Ovary (tissue), 9 donors: ENCODE measurements around the gene YPEL1. TPM values are rescaled to one million over a fixed set of nuclear protein-coding genes. Genes with fewer than 3 reads are reported as not detected.
"Not testable (repeated sequence)": the region's sequence is repeated elsewhere in the genome, so short reads cannot be mapped to it uniquely, and the experiment has no call there.

ENCODE experiments used
- DNase-seq, 5 donors: peaks; one replicate each; pipeline ENCODE4 v3.0.0-alpha.2; 2019 to 2020
- H3K27ac ChIP-seq, 2 donors: fragments of 200-600 bp; one replicate each; pipeline versions ENCODE4 v1.5.1 to v1.8.0; 2019 to 2022
- H3K27me3 ChIP-seq: fragments of 200-600 bp; one replicate; pipeline ENCODE4 v1.8.0; 2022
- H3K36me3 ChIP-seq: fragments of 200-600 bp; sonication (generic); one replicate; pipeline ENCODE4 v1.5.1; 2019
- H3K4me1 ChIP-seq: one replicate; pipeline ENCODE4 v1.8.1; 2013; ENCODE audit warnings: mild to moderate bottlenecking, moderate library complexity; ENCODE audit not compliant: insufficient read depth
- H3K4me3 ChIP-seq: fragments of 200-600 bp; sonication (generic); one replicate; pipeline ENCODE4 v1.5.1; 2017
- H3K9me3 ChIP-seq, 2 donors: fragments of 200-600 bp in 1 of 2; sonication (generic) in 1 of 2; one replicate each; pipeline versions ENCODE4 v1.5.1 to v1.8.1; 2013 to 2019; ENCODE audit warnings: mild to moderate bottlenecking in 1 of 2, moderate library complexity in 1 of 2
- EP300 ChIP-seq: sonication (generic); formaldehyde crosslinking; IDR thresholded peaks from one replicate; pipeline ENCODE4 v1.6.1; 2017; ENCODE audit warnings: antibody characterized with exemption
- POLR2A ChIP-seq: fragments of 450-650 bp; IDR thresholded peaks from one replicate; pipeline ENCODE4 v1.6.1; 2017; ENCODE audit warnings: antibody characterized with exemption, mild to moderate bottlenecking, moderate library complexity
- WGBS, 3 donors: extraction: QIAGEN DNeasy Blood & Tissue Kit in 1 of 3; methylation state at CpG; one replicate each; pipeline versions ENCODE4 v1.1.5 to v1.1.7; 2013 to 2017; 5-methylcytosine and 5-hydroxymethylcytosine counted together
- intact Hi-C, 4 donors: fragments of 100-400 bp; cut with DNase I; formaldehyde crosslinking; loops; one replicate each; pipeline versions ENCODE4 v1.11.0 to v1.15.1; 2022 to 2023
- polyA plus RNA-seq, 2 donors: library from polyadenylated mRNA; stranded (reverse); fragments of 200-250 nt in 1 of 2; fragments of 350-450 nt in 1 of 2; fragmentation: Illumina TruSeq in 1 of 2; extraction: RNeasy Lipid Tissue Mini Kit (QIAGEN cat#74804) in 1 of 2; gene quantifications; one replicate each; pipeline ENCODE4 v1.2.3, GENCODE V29; 2013 to 2014
- total RNA-seq, 7 donors: library from RNA; depleted of rRNA in 2 of 7; stranded (reverse); fragments of >200 nt in 2 of 7; fragmentation: NEBNext Ultra II Directional in 3 of 7; extraction: Animal tissue kit (Norgen Biotek cat#: 25700) in 3 of 7; gene quantifications; one replicate each; pipeline versions ENCODE4 v1.1.0 to v1.2.4, GENCODE V29; 2016 to 2023
- TF ChIP-seq, protein P1 (sequence below), 3 donors: fragments of 450-650 bp in 2 of 3; fragments of 200-600 bp in 1 of 3; IDR thresholded peaks; one replicate each; pipeline versions ENCODE4 v1.5.1 to v1.8.0; 2016 to 2022; ENCODE audit warnings: antibody characterized with exemption in 3 of 3, mild to moderate bottlenecking in 1 of 3
- donor health status: DM: no; HTN: no; CAD: no; lungs with moderate emphysema.
- donor health status: DM: no; HTN: no; CAD: no.
- donor health status: Bipolar disorder and iron deficiency.
- donor health status: DM: yes; HTN: yes; CAD: no.
- donor health status: DM: no; HTN: no; CAD: no.
- donor health status: DM: yes; HTN: yes; CAD: no.

The YPEL1 gene
- total and polyA plus RNA-seq, 9 donors = 2.9 to 11.4 (median 8.5) TPM

- 77 to 85% (median 81%) methylated on average over 24 of the region's 24 CpGs for WGBS, 3 donors
- intact Hi-C loops = no loop called here
- no peaks in the 10 kb centered on the region for H3K9me3 ChIP-seq
- no peak overlapping the region for H3K4me3 ChIP-seq
- no peaks in the 10 kb centered on the region for H3K27me3 ChIP-seq
- no peak overlapping the region for H3K27ac ChIP-seq
- TF ChIP-seq POLR2A (no peak), EP300 (no peak)
- TF ChIP-seq, protein P1, sequence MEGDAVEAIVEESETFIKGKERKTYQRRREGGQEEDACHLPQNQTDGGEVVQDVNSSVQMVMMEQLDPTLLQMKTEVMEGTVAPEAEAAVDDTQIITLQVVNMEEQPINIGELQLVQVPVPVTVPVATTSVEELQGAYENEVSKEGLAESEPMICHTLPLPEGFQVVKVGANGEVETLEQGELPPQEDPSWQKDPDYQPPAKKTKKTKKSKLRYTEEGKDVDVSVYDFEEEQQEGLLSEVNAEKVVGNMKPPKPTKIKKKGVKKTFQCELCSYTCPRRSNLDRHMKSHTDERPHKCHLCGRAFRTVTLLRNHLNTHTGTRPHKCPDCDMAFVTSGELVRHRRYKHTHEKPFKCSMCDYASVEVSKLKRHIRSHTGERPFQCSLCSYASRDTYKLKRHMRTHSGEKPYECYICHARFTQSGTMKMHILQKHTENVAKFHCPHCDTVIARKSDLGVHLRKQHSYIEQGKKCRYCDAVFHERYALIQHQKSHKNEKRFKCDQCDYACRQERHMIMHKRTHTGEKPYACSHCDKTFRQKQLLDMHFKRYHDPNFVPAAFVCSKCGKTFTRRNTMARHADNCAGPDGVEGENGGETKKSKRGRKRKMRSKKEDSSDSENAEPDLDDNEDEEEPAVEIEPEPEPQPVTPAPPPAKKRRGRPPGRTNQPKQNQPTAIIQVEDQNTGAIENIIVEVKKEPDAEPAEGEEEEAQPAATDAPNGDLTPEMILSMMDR (IDR thresholded peaks at IDR 0.05) = no peak
- H3K36me3 ChIP-seq = no peaks in the 10 kb centered on the region
- no peak for DNase-seq
- no peaks in the 10 kb centered on the region for H3K4me1 ChIP-seq
These were observed 53.8 kb downstream of the YPEL1 start for GRCh38 chr22:21681566-21682370.

DNA sequence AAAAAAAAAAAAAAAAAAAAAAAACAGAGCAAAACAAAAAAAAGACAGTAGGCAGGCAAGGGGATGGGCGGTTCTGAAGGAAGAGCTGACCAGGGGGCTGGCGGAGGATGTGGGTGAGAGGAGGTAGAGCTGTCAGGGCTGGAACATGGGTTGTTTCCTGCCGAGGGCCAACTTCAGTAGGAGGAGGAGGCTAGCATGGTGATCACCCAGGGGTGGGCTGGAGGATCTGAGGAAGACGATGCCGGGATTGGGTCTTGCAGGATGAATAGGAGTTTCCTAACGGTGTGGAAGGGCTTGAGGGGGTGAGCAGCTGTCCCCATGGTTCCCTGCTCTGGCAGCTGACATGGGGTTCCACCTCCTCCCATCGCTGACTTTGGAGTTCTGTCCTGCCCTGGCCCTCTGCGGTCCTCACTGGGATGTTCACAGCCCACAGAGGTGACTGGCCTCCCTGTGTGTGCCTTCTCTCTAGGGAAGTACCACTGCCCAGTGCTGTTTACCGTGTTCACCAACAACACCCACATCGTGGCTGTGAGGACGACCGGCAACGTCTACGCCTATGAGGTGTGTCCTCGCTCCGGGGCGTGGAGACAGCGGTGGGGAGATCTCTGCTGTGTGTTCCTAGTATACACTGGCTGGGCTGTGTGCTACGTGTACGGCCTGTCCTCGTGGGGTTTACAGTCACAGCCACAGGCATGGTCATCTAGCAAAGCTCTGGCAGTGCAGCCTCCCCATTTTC lies 54.6 kb downstream of the YPEL1 start:
- H3K36me3 ChIP-seq = no peaks in the 10 kb centered on the region
- H3K27me3 ChIP-seq = no peaks in the 10 kb centered on the region

DNA sequence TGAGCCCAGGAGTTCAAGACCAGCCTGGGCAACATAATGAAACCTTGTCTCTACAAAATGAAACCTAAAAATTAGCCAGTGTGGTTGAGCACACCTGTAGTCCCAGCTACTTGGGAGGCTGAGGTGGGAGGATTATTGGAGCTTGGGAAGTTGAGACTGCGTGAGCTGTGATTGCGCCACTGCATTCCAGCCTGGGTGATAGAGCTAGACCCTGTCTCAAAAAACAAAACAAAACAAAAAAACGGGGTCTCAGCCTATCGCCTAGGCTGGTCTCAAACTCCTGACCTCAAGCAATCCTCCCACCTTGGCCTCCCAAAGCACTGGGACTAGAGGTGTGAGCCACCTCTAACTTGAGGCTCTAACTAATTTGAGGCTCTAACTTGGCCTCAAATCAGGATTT lies 56.2 kb downstream of the YPEL1 start:
- no peaks in the 10 kb centered on the region for H3K9me3 ChIP-seq
- H3K27ac ChIP-seq = no peak overlapping the region
- WGBS, 3 donors = 86 to 97% (median 93%) methylated on average over 4 of the region's 4 CpGs
- no peak for DNase-seq
- no peaks in the 10 kb centered on the region for H3K27me3 ChIP-seq
- no peaks in the 10 kb centered on the region for H3K4me1 ChIP-seq
- intact Hi-C loops = no loop called here
- TF ChIP-seq, protein P1 (IDR thresholded peaks at IDR 0.05) = no peak
- TF ChIP-seq POLR2A = no peak
- no peak for TF ChIP-seq EP300
- H3K4me3 ChIP-seq = no peak overlapping the region
- no peaks in the 10 kb centered on the region for H3K36me3 ChIP-seq

More for the DNA sequence above, 54.6 kb downstream of the YPEL1 start:
- Histone ChIP-seq H3K9me3 (no peaks in the 10 kb centered on the region), H3K4me1 (no peaks in the 10 kb centered on the region), H3K27ac (no peak overlapping the region), H3K4me3 (no peak overlapping the region)
- no peak for DNase-seq
- TF ChIP-seq, protein P1 (IDR thresholded peaks at IDR 0.05) = no peak
- TF ChIP-seq EP300 (no peak), POLR2A (no peak)
- intact Hi-C loops = no loop called here
- WGBS, 3 donors = 93% methylated on average over 21 of the region's 21 CpGs

- H3K27ac ChIP-seq, H3K36me3 ChIP-seq, intact Hi-C loops, H3K4me3 ChIP-seq, DNase-seq, H3K9me3 ChIP-seq, H3K27me3 ChIP-seq, H3K4me1 ChIP-seq: not testable (repeated sequence)
- 96 to 98% (median 97%) methylated on average over 12 of the region's 12 CpGs for WGBS, 3 donors
These were observed 56.8 kb downstream of the YPEL1 start for GRCh38 chr22:21678842-21679241.
